ENCODE data around the gene PRMT7.
"Not testable (repeated sequence)": the region's sequence is repeated elsewhere in the genome, so short reads cannot be mapped to it uniquely, and the experiment has no call there.

The PRMT7 gene

GRCh38 chr16:68283801-68284598 is 26.8 kb upstream of the PRMT7 start:
- no peak for DNase-seq (ENCODE audit: low read depth in 2 of 2)

GRCh38 chr16:68284847-68285246 is 26.0 kb upstream of the PRMT7 start:
- DNase-seq (ENCODE audit: low read depth in 2 of 2) = no peak

- no peak for DNase-seq (ENCODE audit: low read depth in 2 of 2)
Measured at GRCh38 chr16:68285683-68286082, 25.1 kb upstream of the PRMT7 start.

GRCh38 chr16:68286153-68287074 is 24.4 kb upstream of the PRMT7 start:
- no peak for DNase-seq (ENCODE audit: low read depth in 2 of 2)

- no peak for DNase-seq (ENCODE audit: low read depth in 2 of 2)
Measured at GRCh38 chr16:68287276-68288251, 23.3 kb upstream of the PRMT7 start.

- no peak for DNase-seq (ENCODE audit: low read depth in 2 of 2)
Measured at GRCh38 chr16:68288252-68288650, 22.6 kb upstream of the PRMT7 start.

- not testable (repeated sequence) for DNase-seq (ENCODE audit: low read depth in 2 of 2)
Measured at GRCh38 chr16:68288796-68289195, 22.0 kb upstream of the PRMT7 start.

- no peak for DNase-seq (ENCODE audit: low read depth in 2 of 2)
Measured at GRCh38 chr16:68289202-68289601, 21.6 kb upstream of the PRMT7 start.

- no peak for DNase-seq (ENCODE audit: low read depth in 2 of 2)
Measured at GRCh38 chr16:68289621-68290329, 21.0 kb upstream of the PRMT7 start.

- DNase-seq (ENCODE audit: low read depth in 2 of 2) = no peak
Measured at GRCh38 chr16:68290450-68290849, 20.4 kb upstream of the PRMT7 start.

GRCh38 chr16:68291227-68291626 is 19.6 kb upstream of the PRMT7 start:
- no peak for DNase-seq (ENCODE audit: low read depth in 2 of 2)

GRCh38 chr16:68292425-68292824 is 18.4 kb upstream of the PRMT7 start:
- DNase-seq (ENCODE audit: low read depth in 2 of 2) = no peak

GRCh38 chr16:68296291-68296690 is 14.5 kb upstream of the PRMT7 start:
- DNase-seq (ENCODE audit: low read depth in 2 of 2) = no peak

GRCh38 chr16:68296693-68297092 is 14.1 kb upstream of the PRMT7 start:
- no peak for DNase-seq (ENCODE audit: low read depth in 2 of 2)

GRCh38 chr16:68297908-68298307 is 12.9 kb upstream of the PRMT7 start:
- DNase-seq (ENCODE audit: low read depth in 2 of 2) = no peak

GRCh38 chr16:68298312-68298711 is 12.5 kb upstream of the PRMT7 start:
- DNase-seq (ENCODE audit: low read depth in 2 of 2) = no peak

- DNase-seq (ENCODE audit: low read depth in 2 of 2) = no peak
Measured at GRCh38 chr16:68298907-68299561, 11.8 kb upstream of the PRMT7 start.

- no peak for DNase-seq (ENCODE audit: low read depth in 2 of 2)
Measured at GRCh38 chr16:68299571-68300453, 11.0 kb upstream of the PRMT7 start.

GRCh38 chr16:68300734-68301459 is 9.9 kb upstream of the PRMT7 start:
- DNase-seq (ENCODE audit: low read depth in 2 of 2) = no peak

Measured in fibroblast of skin of left biceps (primary cell).